ENCODE results near the gene NCOA7.
A peak's percentile ranks its signal among the peaks of the same experiment; 100 is the strongest.

Gene NCOA7

GRCh38 chr6:125790358-125791150, at the start of gene NCOA7:
NCOA7 (plus strand) TSS chr6:125790960; CDS start chr6:125815355, 24,395 bp downstream.
- Mint-ChIP-seq H3K9me3 (no peaks in the 10 kb centered on the region), H3K4me1 (ENCODE audit: low read depth) (peaks cover 48% of the 10 kb centered on the region), H3K4me3 (peak within 1 kb of the TSS; percentile 94), H3K36me3 (ENCODE audit: low read depth) (peaks cover 15% of the 10 kb centered on the region), H3K27ac (peak within 1 kb of the TSS; percentile 99), H3K27me3 (ENCODE audit: low read depth) (no peaks in the 10 kb centered on the region)
- peak; percentile 79 for DNase-seq (ENCODE audit: low spot score)

- no peaks in the 10 kb centered on the region for H3K36me3 Mint-ChIP-seq (ENCODE audit: low read depth)
- peaks cover 7% of the 10 kb centered on the region for H3K4me1 Mint-ChIP-seq (ENCODE audit: low read depth)
- DNase-seq (ENCODE audit: low spot score) = no peak
- H3K4me3 Mint-ChIP-seq = no peak overlapping the region
- peaks cover 56% of the 10 kb centered on the region for H3K27me3 Mint-ChIP-seq (ENCODE audit: low read depth)
- no peaks in the 10 kb centered on the region for H3K9me3 Mint-ChIP-seq
- H3K27ac Mint-ChIP-seq = no peak overlapping the region
Measured at GRCh38 chr6:125741336-125741735, 49.4 kb upstream of the NCOA7 start.

DNA sequence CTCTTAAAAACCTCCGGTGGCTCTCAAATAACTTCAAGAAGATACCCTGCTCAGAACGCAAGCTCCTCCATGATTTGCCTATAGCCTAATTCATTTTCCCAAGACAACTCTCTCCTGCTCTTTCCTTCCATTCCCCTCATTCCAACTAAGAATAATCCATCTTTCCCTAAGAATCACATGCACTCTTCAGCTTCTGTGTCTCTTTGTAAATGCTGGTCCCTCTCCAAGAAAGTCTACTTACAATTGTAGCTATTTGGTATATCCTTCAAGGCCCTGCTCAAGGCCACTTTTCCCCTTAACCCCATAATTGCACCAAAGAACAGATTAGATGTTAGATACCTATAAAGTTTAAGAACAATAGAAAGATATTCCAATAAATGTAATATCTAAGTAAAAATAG, 48.7 kb upstream of the NCOA7 start:
- peaks cover 57% of the 10 kb centered on the region for H3K27me3 Mint-ChIP-seq (ENCODE audit: low read depth)
- H3K27ac Mint-ChIP-seq = no peak overlapping the region
- H3K36me3 Mint-ChIP-seq (ENCODE audit: low read depth) = peaks cover 4% of the 10 kb centered on the region
- no peak for DNase-seq (ENCODE audit: low spot score)
- H3K4me1 Mint-ChIP-seq (ENCODE audit: low read depth) = peaks cover 14% of the 10 kb centered on the region
- no peak overlapping the region for H3K4me3 Mint-ChIP-seq
- H3K9me3 Mint-ChIP-seq = no peaks in the 10 kb centered on the region

- DNase-seq (ENCODE audit: low spot score) = no peak
- Mint-ChIP-seq H3K4me1 (ENCODE audit: low read depth) (peaks cover 18% of the 10 kb centered on the region), H3K9me3 (no peaks in the 10 kb centered on the region), H3K27me3 (ENCODE audit: low read depth) (peaks cover 59% of the 10 kb centered on the region), H3K27ac (no peak overlapping the region), H3K4me3 (no peak overlapping the region), H3K36me3 (ENCODE audit: low read depth) (peaks cover 4% of the 10 kb centered on the region)
Measured at GRCh38 chr6:125742464-125743120, 48.2 kb upstream of the NCOA7 start.

GRCh38 chr6:125743604-125744003, 47.2 kb upstream of the NCOA7 start:
- Mint-ChIP-seq H3K27ac (no peak overlapping the region), H3K36me3 (ENCODE audit: low read depth) (peaks cover 4% of the 10 kb centered on the region), H3K27me3 (ENCODE audit: low read depth) (peaks cover 67% of the 10 kb centered on the region), H3K9me3 (no peaks in the 10 kb centered on the region), H3K4me3 (no peak overlapping the region), H3K4me1 (ENCODE audit: low read depth) (peaks cover 25% of the 10 kb centered on the region)
- no peak for DNase-seq (ENCODE audit: low spot score)

DNA sequence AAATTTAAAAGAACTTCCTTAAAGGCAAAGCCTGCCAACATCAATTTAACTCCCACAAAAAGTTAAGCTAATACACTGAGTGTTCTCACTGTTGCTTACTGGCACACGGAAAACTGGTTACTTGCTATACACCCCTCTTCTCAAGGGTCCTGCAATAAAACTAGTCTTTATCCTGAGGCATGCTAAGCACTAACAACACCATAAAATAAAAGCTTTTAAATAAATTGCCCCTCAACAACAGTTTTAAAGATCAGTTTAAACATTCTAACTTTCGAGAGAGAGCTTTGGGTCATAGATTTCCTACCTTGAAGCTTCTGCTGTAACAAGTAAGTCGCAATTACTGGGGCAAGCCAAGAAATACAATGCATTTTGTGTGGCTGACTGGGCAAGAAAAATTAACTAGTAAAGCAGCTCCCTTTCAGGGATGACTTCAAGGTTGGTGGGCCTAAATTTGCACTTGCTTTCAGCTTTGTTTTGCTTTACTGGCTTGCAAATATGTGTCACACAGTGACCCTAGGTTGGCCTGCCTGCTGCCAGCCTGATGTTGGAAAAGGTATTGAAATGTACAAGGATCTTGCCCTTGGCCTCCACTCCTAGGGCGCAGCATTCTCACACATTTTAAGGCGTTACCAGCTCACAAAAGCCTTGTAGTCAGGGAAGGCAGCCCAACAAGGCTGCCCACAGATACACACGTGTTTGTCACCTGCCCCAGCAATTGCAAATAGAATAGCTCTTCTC, 45.3 kb upstream of the NCOA7 start:
- no peak for DNase-seq (ENCODE audit: low spot score)
- Mint-ChIP-seq H3K9me3 (no peaks in the 10 kb centered on the region), H3K4me1 (ENCODE audit: low read depth) (peaks cover 35% of the 10 kb centered on the region), H3K27me3 (ENCODE audit: low read depth) (peaks cover 71% of the 10 kb centered on the region), H3K27ac (no peak overlapping the region), H3K36me3 (ENCODE audit: low read depth) (peaks cover 4% of the 10 kb centered on the region), H3K4me3 (no peak overlapping the region)

- Mint-ChIP-seq H3K4me1 (ENCODE audit: low read depth) (peaks cover 38% of the 10 kb centered on the region), H3K27me3 (ENCODE audit: low read depth) (peaks cover 75% of the 10 kb centered on the region), H3K4me3 (peak overlapping the region; percentile 87), H3K36me3 (ENCODE audit: low read depth) (peaks cover 4% of the 10 kb centered on the region), H3K9me3 (no peaks in the 10 kb centered on the region), H3K27ac (no peak overlapping the region)
- DNase-seq (ENCODE audit: low spot score) = no peak
Measured at GRCh38 chr6:125746019-125746414, 44.7 kb upstream of the NCOA7 start.

DNA sequence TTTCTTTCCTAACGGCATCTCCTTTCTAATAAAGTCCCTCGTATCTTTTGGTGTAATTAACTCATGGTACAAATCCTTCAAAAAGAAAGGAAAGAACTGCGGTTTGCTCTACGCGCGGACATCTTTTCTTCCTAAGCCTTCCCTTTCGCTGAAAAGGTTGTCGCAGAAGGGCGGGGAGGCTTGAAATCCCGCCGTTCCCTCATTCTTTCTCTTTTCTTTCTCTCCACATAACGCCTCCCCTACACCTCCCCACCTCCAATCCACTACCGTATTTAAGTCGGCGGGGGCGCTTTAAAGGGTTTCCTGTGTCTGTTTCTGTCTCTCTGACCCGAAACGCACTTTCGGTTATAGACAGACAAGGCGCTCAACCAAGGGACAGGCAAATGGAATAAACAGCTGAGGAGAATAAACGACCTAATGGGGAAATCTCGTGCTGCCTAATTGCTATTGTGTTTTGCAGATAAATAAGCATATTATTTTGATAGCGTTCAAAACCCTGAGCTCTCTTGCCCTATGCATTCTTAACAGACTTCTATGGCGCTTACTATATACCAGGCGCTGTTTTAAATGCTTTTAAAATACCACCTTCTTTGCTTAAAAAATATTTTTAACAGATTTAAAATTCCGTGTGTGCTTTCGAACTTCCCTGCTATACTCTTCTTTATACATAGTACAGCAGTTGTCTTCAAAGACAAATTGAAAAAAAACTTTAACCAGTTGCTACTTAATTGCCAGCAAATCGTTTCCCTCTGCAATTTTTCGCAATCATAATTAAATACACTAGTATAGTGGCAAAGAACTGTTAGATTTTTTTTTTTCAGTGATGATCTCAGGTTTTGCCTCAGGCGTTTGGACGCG, 43.8 kb upstream of the NCOA7 start:
- H3K27ac Mint-ChIP-seq = peak overlapping the region; percentile 38
- peak overlapping the region; percentile 87 for H3K4me3 Mint-ChIP-seq
- peaks cover 38% of the 10 kb centered on the region for H3K4me1 Mint-ChIP-seq (ENCODE audit: low read depth)
- DNase-seq (ENCODE audit: low spot score) = peak; percentile 64
- H3K27me3 Mint-ChIP-seq (ENCODE audit: low read depth) = peaks cover 79% of the 10 kb centered on the region
- H3K36me3 Mint-ChIP-seq (ENCODE audit: low read depth) = peaks cover 4% of the 10 kb centered on the region
- H3K9me3 Mint-ChIP-seq = no peaks in the 10 kb centered on the region

- peak; percentile 21 for DNase-seq (ENCODE audit: low spot score)
- no peaks in the 10 kb centered on the region for H3K9me3 Mint-ChIP-seq
- H3K4me1 Mint-ChIP-seq (ENCODE audit: low read depth) = peaks cover 39% of the 10 kb centered on the region
- H3K4me3 Mint-ChIP-seq = peak overlapping the region; percentile 87
- peaks cover 4% of the 10 kb centered on the region for H3K36me3 Mint-ChIP-seq (ENCODE audit: low read depth)
- H3K27ac Mint-ChIP-seq = no peak overlapping the region
- peaks cover 78% of the 10 kb centered on the region for H3K27me3 Mint-ChIP-seq (ENCODE audit: low read depth)
Measured at GRCh38 chr6:125747589-125748405, 43.0 kb upstream of the NCOA7 start.

DNA sequence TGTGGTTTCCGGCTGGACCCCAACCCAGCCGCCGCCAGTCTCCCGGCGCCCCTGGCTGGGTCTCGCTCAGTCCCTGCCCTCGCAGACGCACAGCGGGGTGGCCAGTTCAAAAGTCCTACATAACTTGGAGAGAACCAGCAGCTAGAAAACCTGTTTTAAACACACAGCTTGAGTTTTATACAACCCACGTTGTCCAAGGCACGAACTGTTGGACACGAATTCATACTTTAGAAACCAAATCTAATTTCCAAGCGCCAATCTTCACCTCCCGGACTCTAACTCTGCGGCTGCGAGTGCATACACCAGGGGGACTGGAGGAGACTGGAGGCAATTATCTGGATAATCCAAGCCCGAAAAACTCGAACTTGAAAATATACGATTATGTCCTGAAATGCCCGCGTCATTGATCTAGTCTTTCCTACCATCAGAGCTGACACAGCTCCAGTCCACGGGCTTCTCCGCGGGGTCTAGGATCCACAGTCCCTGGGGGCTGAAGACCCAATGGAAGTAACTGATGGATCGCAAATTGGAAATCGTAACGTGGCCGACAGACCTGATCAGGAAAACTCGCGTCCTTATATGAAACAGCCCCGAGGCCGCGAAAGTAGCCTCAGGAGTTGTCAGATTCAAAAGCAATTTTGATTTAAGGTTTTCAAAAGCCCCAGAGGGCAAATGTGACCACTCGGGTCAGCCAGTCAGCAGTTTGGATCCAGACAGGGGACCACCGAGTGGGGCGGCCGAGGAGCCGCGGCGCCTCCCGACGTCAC, 42.2 kb upstream of the NCOA7 start:
- H3K4me3 Mint-ChIP-seq = peak overlapping the region; percentile 86
- H3K4me1 Mint-ChIP-seq (ENCODE audit: low read depth) = peaks cover 39% of the 10 kb centered on the region
- no peaks in the 10 kb centered on the region for H3K9me3 Mint-ChIP-seq
- H3K36me3 Mint-ChIP-seq (ENCODE audit: low read depth) = peaks cover 4% of the 10 kb centered on the region
- H3K27ac Mint-ChIP-seq = no peak overlapping the region
- no peak for DNase-seq (ENCODE audit: low spot score)
- H3K27me3 Mint-ChIP-seq (ENCODE audit: low read depth) = peaks cover 80% of the 10 kb centered on the region

DNA sequence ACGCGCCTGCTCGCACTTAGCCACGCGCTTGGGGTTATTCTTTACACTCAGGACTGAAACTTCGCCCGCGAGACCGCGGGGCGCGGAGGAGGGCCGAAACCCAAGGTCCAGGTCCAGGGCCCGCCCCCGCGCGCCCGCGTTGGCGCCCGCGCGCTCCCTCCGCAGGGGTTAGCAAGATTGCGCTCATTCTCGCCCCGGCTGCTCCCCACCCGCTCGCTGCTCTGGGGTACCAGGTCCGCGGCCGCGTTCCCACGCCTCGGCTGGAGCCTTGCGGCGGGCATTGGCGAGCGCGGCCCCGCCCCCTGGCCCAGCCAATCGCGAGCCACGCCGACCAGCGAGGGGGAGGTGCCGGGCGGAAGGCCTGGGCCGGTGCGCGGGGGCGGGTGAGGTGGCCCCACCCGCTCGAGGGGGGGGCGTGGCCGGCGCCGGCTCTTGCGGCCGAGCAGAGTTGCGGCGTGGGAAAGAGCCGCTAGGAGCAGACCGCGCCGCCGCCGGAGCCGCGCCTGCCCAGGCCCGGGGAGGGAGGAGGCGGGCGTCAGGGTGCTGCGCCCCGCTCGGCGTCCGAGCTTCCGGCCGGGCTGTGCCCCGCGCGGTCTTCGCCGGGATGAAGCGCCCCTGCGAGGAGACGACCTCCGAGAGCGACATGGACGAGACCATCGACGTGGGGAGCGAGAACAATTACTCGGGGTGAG, 41.4 kb upstream of the NCOA7 start, which contains the start of gene HEY2:
HEY2 (plus strand) TSS at position 460 of the 692 bp plus-strand sequence; CDS start at position 605, 145 bp downstream.
- Mint-ChIP-seq H3K27me3 (ENCODE audit: low read depth) (peaks cover 81% of the 10 kb centered on the region), H3K4me1 (ENCODE audit: low read depth) (peaks cover 39% of the 10 kb centered on the region), H3K4me3 (peak within 1 kb of the TSS; percentile 86), H3K27ac (no peak within 1 kb of the TSS), H3K36me3 (ENCODE audit: low read depth) (peaks cover 4% of the 10 kb centered on the region), H3K9me3 (no peaks in the 10 kb centered on the region)
- DNase-seq (ENCODE audit: low spot score) = peak; percentile 90

Data from T-helper 2 cell treated with Interferon-gamma antibody and Interleukin-4, amounts not matched to agents 5 μg/mL and 100 μg/mL, for 36 hours (primary cell).